GM13977 (cell line): Measurements from ENCODE around the gene AEBP2.

Source experiments
- DNase-seq: peaks from one replicate; pipeline ENCODE4 v3.0.0; 2012; ENCODE audit warnings: low spot score
- in situ Hi-C: fragments of 300-500 bp; cut with MboI; formaldehyde crosslinking; loops from one replicate; pipeline ENCODE4 v1.12.0; 2022; ENCODE audit warnings: low sequenced_read_pairs, low pct_unique_long_range_greater_than_20kb, mixed read lengths, inconsistent platforms; ENCODE audit not compliant: unreplicated experiment
- TF ChIP-seq, protein P1 (sequence below): IDR thresholded peaks from 2 replicates; pipeline ENCODE4 v1.5.1; 2012; ENCODE audit warnings: mild to moderate bottlenecking, control low read depth; ENCODE audit not compliant: insufficient read depth; ENCODE audit errors: extremely low read depth, missing control alignments

AEBP2 gene

DNA sequence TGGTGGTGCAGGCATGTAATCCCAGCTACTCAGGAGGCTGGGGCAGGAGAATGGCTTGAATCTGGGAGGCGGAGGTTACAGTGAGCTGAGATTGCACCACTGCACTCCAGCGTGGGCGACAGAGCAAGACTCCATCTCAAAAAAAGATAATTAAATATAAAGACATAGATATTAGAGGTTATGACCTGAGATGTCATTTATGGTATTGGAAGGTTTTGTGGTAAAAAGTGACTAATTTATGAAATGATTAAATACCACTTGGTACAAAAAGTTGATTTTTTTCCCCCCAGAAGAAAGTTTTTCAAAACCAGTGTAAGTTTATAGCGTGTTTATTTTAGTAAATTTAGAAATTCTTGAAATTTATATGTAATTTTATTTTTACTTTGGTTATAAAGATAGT, 4.3 kb downstream of the AEBP2 start:
- no peak for DNase-seq
- TF ChIP-seq, protein P1, sequence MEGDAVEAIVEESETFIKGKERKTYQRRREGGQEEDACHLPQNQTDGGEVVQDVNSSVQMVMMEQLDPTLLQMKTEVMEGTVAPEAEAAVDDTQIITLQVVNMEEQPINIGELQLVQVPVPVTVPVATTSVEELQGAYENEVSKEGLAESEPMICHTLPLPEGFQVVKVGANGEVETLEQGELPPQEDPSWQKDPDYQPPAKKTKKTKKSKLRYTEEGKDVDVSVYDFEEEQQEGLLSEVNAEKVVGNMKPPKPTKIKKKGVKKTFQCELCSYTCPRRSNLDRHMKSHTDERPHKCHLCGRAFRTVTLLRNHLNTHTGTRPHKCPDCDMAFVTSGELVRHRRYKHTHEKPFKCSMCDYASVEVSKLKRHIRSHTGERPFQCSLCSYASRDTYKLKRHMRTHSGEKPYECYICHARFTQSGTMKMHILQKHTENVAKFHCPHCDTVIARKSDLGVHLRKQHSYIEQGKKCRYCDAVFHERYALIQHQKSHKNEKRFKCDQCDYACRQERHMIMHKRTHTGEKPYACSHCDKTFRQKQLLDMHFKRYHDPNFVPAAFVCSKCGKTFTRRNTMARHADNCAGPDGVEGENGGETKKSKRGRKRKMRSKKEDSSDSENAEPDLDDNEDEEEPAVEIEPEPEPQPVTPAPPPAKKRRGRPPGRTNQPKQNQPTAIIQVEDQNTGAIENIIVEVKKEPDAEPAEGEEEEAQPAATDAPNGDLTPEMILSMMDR: no peak
- in situ Hi-C loops: no loop called here

DNA sequence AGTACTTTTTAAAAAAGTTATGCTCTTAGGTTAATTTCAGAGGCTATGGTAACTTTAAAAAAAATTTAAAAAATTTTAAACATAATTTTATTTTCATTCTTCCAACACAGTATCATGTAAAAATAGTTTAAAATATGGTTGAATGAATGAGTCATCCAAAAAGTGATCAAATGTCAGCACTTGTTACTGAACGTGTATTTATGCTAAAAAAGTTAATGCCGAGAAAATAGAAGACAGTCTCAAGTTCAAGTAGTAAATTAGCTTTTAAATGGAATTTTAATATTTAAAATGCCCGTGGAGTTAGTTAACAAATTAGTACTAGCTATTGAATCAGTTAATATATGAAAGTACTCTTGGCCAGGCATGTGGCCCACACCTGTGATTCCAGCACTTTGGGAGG, 4.8 kb downstream of the AEBP2 start:
- in situ Hi-C loops: no loop called here
- TF ChIP-seq, protein P1: no peak
- no peak for DNase-seq

DNA sequence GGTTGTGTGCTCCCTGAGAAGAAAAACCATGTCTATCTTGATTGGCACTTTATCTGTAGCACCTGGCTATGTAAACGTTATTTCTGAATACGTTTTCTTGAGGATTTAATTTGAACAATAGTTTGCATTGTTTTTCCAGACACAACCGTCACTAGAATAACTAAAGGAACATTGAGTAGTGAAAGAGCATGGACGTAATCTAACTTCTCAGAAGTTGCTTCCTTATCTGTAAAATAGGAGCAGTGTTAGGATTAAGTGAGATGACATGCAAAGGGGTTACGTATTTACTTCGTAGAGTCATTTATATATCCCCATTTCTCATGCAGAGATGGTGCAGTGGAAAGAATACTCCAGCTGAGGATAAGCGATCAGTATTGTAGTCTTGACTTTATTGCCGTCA, 8.1 kb downstream of the AEBP2 start:
- TF ChIP-seq, protein P1: no peak
- in situ Hi-C loops: no loop called here
- no peak for DNase-seq

DNA sequence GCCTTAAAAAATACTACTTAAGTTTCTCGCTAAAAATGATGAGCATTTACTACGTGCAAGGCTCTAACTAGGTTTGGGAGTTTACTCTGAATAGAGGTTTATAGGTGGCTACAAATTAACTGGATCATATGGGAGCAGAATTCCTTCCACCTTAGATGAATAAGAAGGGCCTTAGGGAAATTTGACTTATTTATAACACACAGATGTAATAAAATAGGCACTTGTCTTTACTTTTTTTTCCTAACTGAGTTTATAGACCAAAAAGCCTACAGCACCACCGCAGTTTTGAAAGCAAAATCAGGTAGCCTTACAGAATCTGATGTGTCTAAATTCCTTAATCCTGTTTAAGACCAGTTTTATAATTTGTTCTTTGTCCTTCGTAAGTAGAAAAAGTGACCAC, 10.5 kb downstream of the AEBP2 start:
- DNase-seq: no peak
- TF ChIP-seq, protein P1: no peak
- in situ Hi-C loops: no loop called here

DNA sequence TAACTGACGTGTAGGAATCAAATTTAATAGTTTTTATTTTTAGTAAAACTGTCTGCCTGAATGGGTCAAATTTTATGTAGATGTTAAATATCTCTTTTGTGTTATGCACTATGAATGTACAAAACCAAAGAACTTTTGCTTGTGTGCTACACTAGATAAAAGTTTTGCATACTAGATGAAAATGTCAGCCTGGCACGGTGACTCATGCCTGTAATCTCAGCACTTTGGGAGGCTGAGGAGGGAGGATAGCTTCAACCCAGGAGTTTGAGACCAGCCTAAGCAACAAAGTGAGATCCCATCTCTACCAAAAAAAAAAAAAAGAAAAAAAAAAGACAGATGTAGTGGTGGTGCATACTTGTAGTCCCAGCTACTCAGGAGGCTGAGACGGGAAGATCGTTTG, 11.1 kb downstream of the AEBP2 start:
- DNase-seq: no peak
- in situ Hi-C loops: no loop called here

DNA sequence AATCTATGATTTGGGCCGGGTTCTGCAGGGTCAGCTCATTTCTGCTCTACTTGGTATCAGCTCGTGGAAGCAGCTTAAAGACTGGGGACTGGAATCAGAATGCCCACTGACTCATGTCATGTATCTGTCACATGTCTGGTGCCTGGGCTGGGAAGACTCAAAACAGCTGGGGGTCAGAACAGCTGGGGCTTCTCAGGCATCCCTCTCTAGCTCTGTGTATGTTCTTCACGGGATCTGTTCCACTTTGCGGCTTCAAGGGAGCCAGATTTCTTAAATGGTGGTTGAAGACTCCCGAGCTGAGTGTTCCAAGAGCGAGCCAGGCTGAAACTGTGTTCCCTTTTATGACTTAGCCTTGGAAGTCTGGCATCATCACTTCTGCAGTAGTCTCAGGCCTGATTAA, 11.9 kb downstream of the AEBP2 start:
- in situ Hi-C loops: no loop called here
- DNase-seq: no peak
- TF ChIP-seq, protein P1: no peak

More for the DNA sequence above, 11.1 kb downstream of the AEBP2 start:
- TF ChIP-seq, protein P1: no peak

DNA sequence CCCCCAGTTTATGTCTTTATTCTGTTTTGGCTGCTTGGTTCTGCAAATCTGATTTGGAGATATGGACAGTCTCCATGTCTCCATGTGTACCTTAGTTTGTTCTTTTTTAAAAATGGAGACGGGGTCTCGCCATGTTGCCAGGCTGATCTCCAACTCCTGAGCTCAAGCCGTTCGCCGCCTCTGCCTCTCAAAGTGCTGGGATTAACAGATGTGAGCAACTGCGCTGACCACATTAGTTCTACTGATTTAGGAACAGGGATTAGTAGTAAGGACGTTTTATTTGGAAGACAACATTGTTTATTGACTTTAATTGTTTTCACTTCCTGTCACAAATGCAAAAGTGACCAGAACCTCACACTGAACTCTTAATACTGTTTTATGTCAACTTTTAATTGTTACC, 14.7 kb downstream of the AEBP2 start:
- DNase-seq: no peak
- TF ChIP-seq, protein P1: no peak
- in situ Hi-C loops: no loop called here
